MCF 10A (cell line): ENCODE data around the gene TBCK. TPM values are rescaled to one million over a fixed set of nuclear protein-coding genes. Genes with fewer than 3 reads are reported as not detected.

Experiments used
- BruUV-seq: library from RNA; stranded (reverse); fragments of 400-500 nt; replicated peaks from 2 replicates; lab custom pipeline; 2021; lab: Mats Ljungman, UMichigan
- CTCF ChIA-PET: fragments of 300-600 bp; sonication (Branson Sonifier 250); formaldehyde crosslinking; extraction: SDS; loops from one replicate; lab custom pipeline; 2021; ENCODE audit warnings: antibody characterized with exemption, inconsistent platforms; lab: Yijun Ruan, JAX
- POLR2A ChIA-PET: fragments of 300-600, 350-650 bp; sonication (Branson Sonifier 250); formaldehyde crosslinking; extraction: SDS; loops from one replicate; lab custom pipeline; 2020; ENCODE audit warnings: antibody characterized with exemption, inconsistent platforms; lab: Yijun Ruan, JAX
- DNase-seq: peaks from one replicate; pipeline ENCODE4 v3.0.0-alpha.2; 2018; ENCODE audit not compliant: unreplicated experiment
- H3K27ac Mint-ChIP-seq: one replicate; pipeline ENCODE4 v1.8.0; 2022; ENCODE audit warnings: mild to moderate bottlenecking, low read depth, mixed read lengths; ENCODE audit not compliant: unreplicated experiment
- H3K27me3 Mint-ChIP-seq: one replicate; pipeline ENCODE4 v1.8.0; 2022; ENCODE audit warnings: mixed read lengths; ENCODE audit not compliant: insufficient read depth, unreplicated experiment
- H3K36me3 Mint-ChIP-seq: one replicate; pipeline ENCODE4 v1.8.0; 2022; ENCODE audit warnings: mild to moderate bottlenecking, moderate library complexity, mixed read lengths; ENCODE audit not compliant: insufficient read depth, unreplicated experiment
- H3K4me1 Mint-ChIP-seq: one replicate; pipeline ENCODE4 v1.8.0; 2022; ENCODE audit warnings: mixed read lengths; ENCODE audit not compliant: insufficient read depth, unreplicated experiment
- H3K4me3 Mint-ChIP-seq: one replicate; pipeline ENCODE4 v1.8.0; 2022; ENCODE audit warnings: mild to moderate bottlenecking, moderate library complexity, mixed read lengths; ENCODE audit not compliant: unreplicated experiment
- H3K9me3 Mint-ChIP-seq: one replicate; pipeline ENCODE4 v1.8.0; 2022; ENCODE audit warnings: mixed read lengths; ENCODE audit not compliant: unreplicated experiment
- CTCF ChIP-seq: fragments of 200-600 bp; IDR thresholded peaks from one replicate; pipeline ENCODE4 v1.8.0; 2022; ENCODE audit warnings: antibody characterized with exemption, mild to moderate bottlenecking; ENCODE audit not compliant: unreplicated experiment
- intact Hi-C: fragments of 100-400 bp; cut with micrococcal nuclease; formaldehyde crosslinking; loops from 2 replicates; pipeline ENCODE4 v1.14.1; 2022
- total RNA-seq: library from RNA; stranded (reverse); gene quantifications from 2 replicates; pipeline ENCODE4 v1.2.3, GENCODE V29; 2022

The TBCK gene
- total RNA-seq, 1 experiment from 2014 or later: 27.8 TPM

GRCh38 chr4:106065018-106065417, 251.0 kb downstream of the TBCK start:
- ChIA-PET POLR2A (interaction anchor here (0.6 to 1.2 kb wide), 2 partner anchors 81 to 592 kb away, joined by 3 read pairs; no protein-coding TSS in a partner anchor), CTCF (no interaction called here)
- peaks cover 6% of the 10 kb centered on the region for H3K36me3 Mint-ChIP-seq
- intact Hi-C loops: no loop called here
- no peak overlapping the region for H3K4me3 Mint-ChIP-seq
- H3K27ac Mint-ChIP-seq: no peak overlapping the region
- BruUV-seq: no TSS peak
- no peak for TF ChIP-seq CTCF
- peaks cover 16% of the 10 kb centered on the region for H3K4me1 Mint-ChIP-seq
- H3K9me3 Mint-ChIP-seq: no peaks in the 10 kb centered on the region
- DNase-seq: no peak
- peaks cover 11% of the 10 kb centered on the region for H3K27me3 Mint-ChIP-seq

- intact Hi-C loops: no loop called here
- Mint-ChIP-seq H3K27me3 (peaks cover 11% of the 10 kb centered on the region), H3K9me3 (no peaks in the 10 kb centered on the region), H3K4me3 (no peak overlapping the region), H3K36me3 (peaks cover 6% of the 10 kb centered on the region), H3K4me1 (peaks cover 23% of the 10 kb centered on the region), H3K27ac (no peak overlapping the region)
- no peak for TF ChIP-seq CTCF
- BruUV-seq: no TSS peak
- POLR2A ChIA-PET: interaction anchor here (0.5 to 1.1 kb wide), 2 partner anchors 170 to 711 kb away, joined by 3 read pairs; no protein-coding TSS in a partner anchor
- no peak for DNase-seq
- CTCF ChIA-PET: no interaction called here
These were observed 253.0 kb downstream of the TBCK start for GRCh38 chr4:106063009-106063408.

- Mint-ChIP-seq H3K27me3 (peaks cover 11% of the 10 kb centered on the region), H3K27ac (peak overlapping the region; percentile 8), H3K4me3 (no peak overlapping the region), H3K36me3 (peaks cover 6% of the 10 kb centered on the region), H3K4me1 (peaks cover 23% of the 10 kb centered on the region), H3K9me3 (no peaks in the 10 kb centered on the region)
- peak; percentile 79 for DNase-seq
- no peak for TF ChIP-seq CTCF
- no TSS peak for BruUV-seq
- POLR2A ChIA-PET: no interaction called here
- CTCF ChIA-PET: no interaction called here
- intact Hi-C loops: no loop called here
These were observed 253.5 kb downstream of the TBCK start for GRCh38 chr4:106062452-106062875.

- DNase-seq: peak; percentile 43
- intact Hi-C loops: no loop called here
- Mint-ChIP-seq H3K27ac (no peak overlapping the region), H3K9me3 (no peaks in the 10 kb centered on the region), H3K36me3 (peaks cover 6% of the 10 kb centered on the region), H3K4me3 (no peak overlapping the region), H3K27me3 (peaks cover 11% of the 10 kb centered on the region), H3K4me1 (peaks cover 23% of the 10 kb centered on the region)
- no TSS peak for BruUV-seq
- ChIA-PET POLR2A (interaction anchor here (0.6 kb wide), 1 partner anchor 298 kb away, joined by 3 read pairs; no protein-coding TSS in a partner anchor), CTCF (no interaction called here)
- no peak for TF ChIP-seq CTCF
These were observed 257.1 kb downstream of the TBCK start for GRCh38 chr4:106058921-106059320.
